PFSK-1 (cell line): Measurements from ENCODE around the gene RERE.

Source experiments
- FOXP2 ChIP-seq: optimal IDR thresholded peaks from 2 replicates; pipeline ENCODE3; 2011; ENCODE audit warnings: borderline replicate concordance, control low read depth, inconsistent platforms; ENCODE audit not compliant: insufficient read depth; ENCODE audit errors: extremely low read length, extremely low read depth
- POLR2AphosphoS5 ChIP-seq: IDR thresholded peaks from 2 replicates; pipeline ENCODE4 v1.6.1; 2012; ENCODE audit warnings: low read depth, mild to moderate bottlenecking, control low read depth, low read length, moderate library complexity
- REST ChIP-seq, 2 experiments: IDR thresholded peaks; 2 replicates each; pipeline versions ENCODE4 v1.6.1 to v1.8.0; 2011 to 2012; ENCODE audit warnings: low read depth in 2 of 2, low read length in 2 of 2, control low read depth in 1 of 2, inconsistent platforms in 1 of 2, mild to moderate bottlenecking in 1 of 2, moderate library complexity in 1 of 2; ENCODE audit not compliant: insufficient read depth in 1 of 2
- SIN3A ChIP-seq: IDR thresholded peaks from 2 replicates; pipeline ENCODE4 v1.6.1; 2012; ENCODE audit warnings: mild to moderate bottlenecking, low read length, moderate library complexity, borderline replicate concordance; ENCODE audit not compliant: insufficient read depth
- TAF1 ChIP-seq: IDR thresholded peaks from 2 replicates; pipeline ENCODE4 v1.6.1; 2012; ENCODE audit warnings: low read length, control low read depth, borderline replicate concordance; ENCODE audit not compliant: insufficient read depth

RERE gene

GRCh38 chr1:8678673-8679394 lies 138.6 kb downstream of the RERE start:
- no peak for TF ChIP-seq FOXP2
- TF ChIP-seq SIN3A = no peak
- no peak for TF ChIP-seq POLR2AphosphoS5
- TF ChIP-seq TAF1 = no peak
- TF ChIP-seq REST (IDR thresholded peaks at IDR 0.05; ENCODE audit: insufficient read depth in 1 of 2, low read depth in 2 of 2, low read length in 2 of 2) = no peak

GRCh38 chr1:8677782-8678181 lies 139.7 kb downstream of the RERE start:
- TF ChIP-seq REST (IDR thresholded peaks at IDR 0.05; ENCODE audit: insufficient read depth in 1 of 2, low read depth in 2 of 2, low read length in 2 of 2) (no peak), POLR2AphosphoS5 (no peak), TAF1 (no peak), FOXP2 (no peak)

- TF ChIP-seq SIN3A (no peak), FOXP2 (no peak), REST (IDR thresholded peaks at IDR 0.05; ENCODE audit: insufficient read depth in 1 of 2, low read depth in 2 of 2, low read length in 2 of 2) (no peak), POLR2AphosphoS5 (no peak), TAF1 (no peak)
Measured at GRCh38 chr1:8676813-8677212, 140.6 kb downstream of the RERE start.

GRCh38 chr1:8676072-8676471 lies 141.4 kb downstream of the RERE start:
- TF ChIP-seq FOXP2 (no peak), REST (IDR thresholded peaks at IDR 0.05; ENCODE audit: insufficient read depth in 1 of 2, low read depth in 2 of 2, low read length in 2 of 2) (no peak), SIN3A (no peak), POLR2AphosphoS5 (no peak), TAF1 (no peak)

- TF ChIP-seq REST (IDR thresholded peaks at IDR 0.05; ENCODE audit: insufficient read depth in 1 of 2, low read depth in 2 of 2, low read length in 2 of 2) = no peak
- no peak for TF ChIP-seq SIN3A
- no peak for TF ChIP-seq TAF1
- no peak for TF ChIP-seq POLR2AphosphoS5
- TF ChIP-seq FOXP2 = no peak
Measured at GRCh38 chr1:8674912-8675311, 142.5 kb downstream of the RERE start.
